Liver (tissue), 3 donors: ENCODE measurements around the gene PTPRN2.

Experiments used
- CTCF ChIP-seq: fragments of 150-350 bp; IDR thresholded peaks from 2 replicates; pipeline ENCODE4 v1.5.1; 2017; ENCODE audit warnings: improper control_type of control experiment, low read depth, low read length; ENCODE audit not compliant: missing input control
- GABPA ChIP-seq, 2 donors: IDR thresholded peaks in 1 of 2; conservative IDR thresholded peaks in 1 of 2; 2 replicates each; pipeline ENCODE4 v1.6.1; 2016; ENCODE audit warnings: antibody characterized with exemption in 2 of 2, mild to moderate bottlenecking in 1 of 2, moderate library complexity in 1 of 2
- HNF4A ChIP-seq, 2 donors: conservative IDR thresholded peaks; 2 replicates each; pipeline ENCODE4 v1.6.1; 2016; ENCODE audit warnings: antibody characterized with exemption in 2 of 2, mild to moderate bottlenecking in 2 of 2
- JUND ChIP-seq, 2 donors: IDR thresholded peaks; 2 replicates each; pipeline ENCODE4 v1.6.1; 2016; ENCODE audit warnings: antibody characterized with exemption in 2 of 2
- MAX ChIP-seq: IDR thresholded peaks from 2 replicates; pipeline ENCODE4 v1.6.1; 2016; ENCODE audit warnings: antibody characterized with exemption
- NR2F2 ChIP-seq: IDR thresholded peaks from 2 replicates; pipeline ENCODE4 v1.6.1; 2016; ENCODE audit warnings: antibody characterized with exemption
- RAD21 ChIP-seq, 2 donors: IDR thresholded peaks; 2 replicates each; pipeline ENCODE4 v1.6.1; 2016; ENCODE audit warnings: antibody characterized with exemption in 2 of 2, mild to moderate bottlenecking in 2 of 2
- REST ChIP-seq: IDR thresholded peaks from 2 replicates; pipeline ENCODE4 v1.6.1; 2016; ENCODE audit warnings: antibody characterized with exemption, mild to moderate bottlenecking
- SP1 ChIP-seq: IDR thresholded peaks from 2 replicates; pipeline ENCODE4 v1.6.1; 2018; ENCODE audit warnings: antibody characterized with exemption, mild to moderate bottlenecking
- TAF1 ChIP-seq: conservative IDR thresholded peaks from 2 replicates; pipeline ENCODE4 v1.6.1; 2016; ENCODE audit warnings: antibody characterized with exemption, mild to moderate bottlenecking
- YY1 ChIP-seq: IDR thresholded peaks from 2 replicates; pipeline ENCODE4 v1.6.1; 2016; ENCODE audit warnings: antibody characterized with exemption, mild to moderate bottlenecking
- ZBTB33 ChIP-seq: IDR thresholded peaks from 2 replicates; pipeline ENCODE4 v1.6.1; 2016; ENCODE audit warnings: antibody characterized with exemption
- donor health status: healthy.
- donor health status: healthy.

DNA sequence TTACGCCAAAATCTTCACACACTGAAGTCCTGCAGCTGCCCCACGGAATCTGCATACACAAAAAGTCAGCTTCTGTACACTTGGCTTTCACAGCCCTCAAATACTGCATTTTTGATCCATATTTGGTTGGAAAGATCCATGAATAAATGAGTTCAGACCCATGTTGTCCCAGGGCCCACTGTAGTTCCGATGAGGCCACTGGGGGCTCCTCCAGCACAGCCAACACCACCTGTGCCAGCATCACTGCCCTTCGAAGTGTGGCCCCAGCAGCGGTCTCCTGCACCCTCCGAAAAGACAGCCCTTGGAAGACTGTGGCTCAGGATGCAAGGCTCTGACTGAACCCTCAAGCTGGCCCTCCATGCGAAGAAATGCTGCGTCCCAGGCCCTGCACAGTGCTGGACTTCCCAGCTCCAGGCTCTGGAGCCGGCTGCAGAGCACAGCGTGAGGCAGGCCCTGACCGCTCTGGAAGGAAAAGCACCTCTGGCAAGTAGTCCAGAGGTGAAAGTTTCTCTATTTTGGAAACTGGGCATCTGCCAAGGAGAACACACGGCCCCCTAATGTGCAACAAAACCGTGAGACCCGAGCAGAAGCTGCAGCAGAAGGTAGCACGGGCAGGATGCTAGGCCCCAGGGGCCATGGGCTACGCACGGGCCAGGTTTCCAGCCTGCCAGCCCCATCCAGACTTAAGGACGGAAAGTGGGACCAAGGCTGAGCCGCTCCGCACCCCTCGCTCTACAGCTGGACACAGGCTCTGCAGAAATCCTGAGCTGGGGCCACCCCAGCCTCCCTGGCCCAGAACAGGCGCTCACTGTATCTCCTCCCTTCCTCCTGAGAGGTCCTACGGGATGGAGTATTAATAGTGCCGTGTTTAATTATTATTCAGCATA is 62.6 kb downstream of the PTPRN2 start:
- TF ChIP-seq RAD21 (IDR thresholded peaks at IDR 0.05) (no peak), TAF1 (no peak), YY1 (no peak), CTCF (no peak), GABPA (IDR thresholded peaks at IDR 0.05 in 1 of 2, conservative IDR thresholded peaks at IDR 0.05 in 1 of 2) (no peak), MAX (no peak), REST (no peak), ZBTB33 (no peak), SP1 (no peak), NR2F2 (no peak), HNF4A (conservative IDR thresholded peaks at IDR 0.05) (no peak), JUND (IDR thresholded peaks at IDR 0.05) (no peak)
